Measurements from ENCODE around the gene FLRT2. TPM values are rescaled to one million over a fixed set of nuclear protein-coding genes. Genes with fewer than 3 reads are reported as not detected.

Gene FLRT2
- polyA plus RNA-seq, 2 of the 4 experiments (the other 2 are of a cell fraction): 6.8 to 7.5 TPM

DNA sequence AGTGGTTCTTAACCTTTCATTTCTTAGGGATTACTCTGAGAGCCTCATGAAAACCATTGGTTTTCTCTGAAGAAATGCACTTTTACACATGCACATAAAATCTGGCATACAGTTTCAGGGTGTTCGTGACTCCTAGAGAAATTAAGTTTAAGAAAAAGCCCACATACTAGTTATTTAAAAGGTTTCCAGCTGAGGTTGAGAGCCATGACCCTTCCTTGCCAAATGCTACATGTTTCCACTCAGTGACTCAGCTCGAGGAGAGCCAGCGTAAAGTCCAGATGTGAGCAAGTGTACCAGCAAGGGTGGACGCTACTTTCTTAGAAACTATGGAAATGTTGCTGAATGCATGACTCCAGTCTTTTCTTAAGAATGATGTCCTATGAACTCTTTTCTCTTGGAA is 42.7 kb upstream of the FLRT2 start:
- CTCF ChIA-PET: no interaction called here
- Histone ChIP-seq H3K9me3 (no peaks in the 10 kb centered on the region), H3K4me1 (peaks cover 15% of the 10 kb centered on the region; the same call in 2 of the 3 replicates), H3K4me2 (no peak overlapping the region), H3K27ac (no peak overlapping the region), H3K4me3 (no peak overlapping the region)
- POLR2A ChIA-PET: no interaction called here
- 83% methylated on average over 4 of the region's 4 CpGs for WGBS (ENCODE audit: missing lambda C conversion rate)
- no peak for DNase-seq (ENCODE audit: low read depth in 1 of 2, low spot score in 1 of 2)
- no peak for ATAC-seq
- TF ChIP-seq, protein P1, sequence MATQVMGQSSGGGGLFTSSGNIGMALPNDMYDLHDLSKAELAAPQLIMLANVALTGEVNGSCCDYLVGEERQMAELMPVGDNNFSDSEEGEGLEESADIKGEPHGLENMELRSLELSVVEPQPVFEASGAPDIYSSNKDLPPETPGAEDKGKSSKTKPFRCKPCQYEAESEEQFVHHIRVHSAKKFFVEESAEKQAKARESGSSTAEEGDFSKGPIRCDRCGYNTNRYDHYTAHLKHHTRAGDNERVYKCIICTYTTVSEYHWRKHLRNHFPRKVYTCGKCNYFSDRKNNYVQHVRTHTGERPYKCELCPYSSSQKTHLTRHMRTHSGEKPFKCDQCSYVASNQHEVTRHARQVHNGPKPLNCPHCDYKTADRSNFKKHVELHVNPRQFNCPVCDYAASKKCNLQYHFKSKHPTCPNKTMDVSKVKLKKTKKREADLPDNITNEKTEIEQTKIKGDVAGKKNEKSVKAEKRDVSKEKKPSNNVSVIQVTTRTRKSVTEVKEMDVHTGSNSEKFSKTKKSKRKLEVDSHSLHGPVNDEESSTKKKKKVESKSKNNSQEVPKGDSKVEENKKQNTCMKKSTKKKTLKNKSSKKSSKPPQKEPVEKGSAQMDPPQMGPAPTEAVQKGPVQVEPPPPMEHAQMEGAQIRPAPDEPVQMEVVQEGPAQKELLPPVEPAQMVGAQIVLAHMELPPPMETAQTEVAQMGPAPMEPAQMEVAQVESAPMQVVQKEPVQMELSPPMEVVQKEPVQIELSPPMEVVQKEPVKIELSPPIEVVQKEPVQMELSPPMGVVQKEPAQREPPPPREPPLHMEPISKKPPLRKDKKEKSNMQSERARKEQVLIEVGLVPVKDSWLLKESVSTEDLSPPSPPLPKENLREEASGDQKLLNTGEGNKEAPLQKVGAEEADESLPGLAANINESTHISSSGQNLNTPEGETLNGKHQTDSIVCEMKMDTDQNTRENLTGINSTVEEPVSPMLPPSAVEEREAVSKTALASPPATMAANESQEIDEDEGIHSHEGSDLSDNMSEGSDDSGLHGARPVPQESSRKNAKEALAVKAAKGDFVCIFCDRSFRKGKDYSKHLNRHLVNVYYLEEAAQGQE (IDR thresholded peaks at IDR 0.05): no peak
- TF ChIP-seq, protein P2, sequence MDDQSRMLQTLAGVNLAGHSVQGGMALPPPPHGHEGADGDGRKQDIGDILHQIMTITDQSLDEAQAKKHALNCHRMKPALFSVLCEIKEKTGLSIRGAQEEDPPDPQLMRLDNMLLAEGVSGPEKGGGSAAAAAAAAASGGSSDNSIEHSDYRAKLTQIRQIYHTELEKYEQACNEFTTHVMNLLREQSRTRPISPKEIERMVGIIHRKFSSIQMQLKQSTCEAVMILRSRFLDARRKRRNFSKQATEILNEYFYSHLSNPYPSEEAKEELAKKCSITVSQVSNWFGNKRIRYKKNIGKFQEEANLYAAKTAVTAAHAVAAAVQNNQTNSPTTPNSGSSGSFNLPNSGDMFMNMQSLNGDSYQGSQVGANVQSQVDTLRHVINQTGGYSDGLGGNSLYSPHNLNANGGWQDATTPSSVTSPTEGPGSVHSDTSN (IDR thresholded peaks at IDR 0.05): no peak
- no peak for TF ChIP-seq HOXA7 (CRISPR knock-in tag; IDR thresholded peaks at IDR 0.05)
- TF ChIP-seq, protein P3, sequence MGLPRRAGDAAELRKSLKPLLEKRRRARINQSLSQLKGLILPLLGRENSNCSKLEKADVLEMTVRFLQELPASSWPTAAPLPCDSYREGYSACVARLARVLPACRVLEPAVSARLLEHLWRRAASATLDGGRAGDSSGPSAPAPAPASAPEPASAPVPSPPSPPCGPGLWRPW (IDR thresholded peaks at IDR 0.05): no peak
- TF ChIP-seq POLR2A (IDR thresholded peaks at IDR 0.05; ENCODE audit: low read length): no peak
- TF ChIP-seq HDAC2 (IDR thresholded peaks at IDR 0.05): no peak
- TF ChIP-seq ZFP36 (IDR thresholded peaks at IDR 0.05; ENCODE audit: borderline replicate concordance, partially characterized antibody): no peak
- TF ChIP-seq, protein P4, sequence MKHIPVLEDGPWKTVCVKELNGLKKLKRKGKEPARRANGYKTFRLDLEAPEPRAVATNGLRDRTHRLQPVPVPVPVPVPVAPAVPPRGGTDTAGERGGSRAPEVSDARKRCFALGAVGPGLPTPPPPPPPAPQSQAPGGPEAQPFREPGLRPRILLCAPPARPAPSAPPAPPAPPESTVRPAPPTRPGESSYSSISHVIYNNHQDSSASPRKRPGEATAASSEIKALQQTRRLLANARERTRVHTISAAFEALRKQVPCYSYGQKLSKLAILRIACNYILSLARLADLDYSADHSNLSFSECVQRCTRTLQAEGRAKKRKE (CRISPR knock-in tag; IDR thresholded peaks at IDR 0.05; ENCODE audit: low read depth): no peak
- TF ChIP-seq ZNF302 (CRISPR knock-in tag; IDR thresholded peaks at IDR 0.05): no peak
- TF ChIP-seq, protein P5, sequence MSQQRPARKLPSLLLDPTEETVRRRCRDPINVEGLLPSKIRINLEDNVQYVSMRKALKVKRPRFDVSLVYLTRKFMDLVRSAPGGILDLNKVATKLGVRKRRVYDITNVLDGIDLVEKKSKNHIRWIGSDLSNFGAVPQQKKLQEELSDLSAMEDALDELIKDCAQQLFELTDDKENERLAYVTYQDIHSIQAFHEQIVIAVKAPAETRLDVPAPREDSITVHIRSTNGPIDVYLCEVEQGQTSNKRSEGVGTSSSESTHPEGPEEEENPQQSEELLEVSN (IDR thresholded peaks at IDR 0.05; ENCODE audit: borderline replicate concordance, low read depth): no peak
- TF ChIP-seq MAZ (IDR thresholded peaks at IDR 0.05; ENCODE audit: borderline replicate concordance, low read depth, low read length): no peak
- TF ChIP-seq RFX5 (IDR thresholded peaks at IDR 0.05): no peak
- TF ChIP-seq SMC3 (IDR thresholded peaks at IDR 0.05): no peak
- FAIRE-seq: no peak

DNA sequence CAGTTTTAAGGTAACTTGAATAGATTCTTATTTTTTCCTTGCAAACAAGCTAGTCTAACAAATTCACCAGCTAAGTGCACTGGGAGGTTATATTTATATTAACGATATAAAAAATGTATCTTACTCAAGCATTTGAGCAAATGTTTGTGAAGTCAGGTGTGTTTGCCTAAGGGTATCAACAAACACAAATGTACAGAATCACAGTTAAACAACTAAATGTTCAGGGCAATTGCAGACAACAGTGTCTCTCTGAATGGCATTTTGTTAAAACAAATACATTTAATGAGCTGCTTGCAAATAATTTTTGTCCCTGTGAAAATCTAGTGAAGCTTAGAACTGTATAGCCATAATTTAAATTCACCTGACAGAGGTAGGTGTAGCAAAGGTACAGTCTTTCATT is 28.2 kb upstream of the FLRT2 start:
- DNase-seq (ENCODE audit: low read depth in 1 of 2, low spot score in 1 of 2): no peak
- CTCF ChIA-PET: interaction anchor here (1.4 kb wide), 1 partner anchor 27 kb away, joined by 4 read pairs; the partner anchor contains the start of gene FLRT2
- no peak overlapping the region for H3K4me2 ChIP-seq
- POLR2A ChIA-PET: no interaction called here
- H3K9me3 ChIP-seq: no peaks in the 10 kb centered on the region
- no peak for FAIRE-seq
- no peak for ATAC-seq
- peaks cover 3% of the 10 kb centered on the region; the same call in 1 of the 3 replicates for H3K4me1 ChIP-seq
- H3K4me3 ChIP-seq: no peak overlapping the region
- 13% methylated on average over 1 of the region's 1 CpG for WGBS (ENCODE audit: missing lambda C conversion rate)
- TF ChIP-seq POLR2A (IDR thresholded peaks at IDR 0.05; ENCODE audit: low read length): no peak
- no peak overlapping the region for H3K27ac ChIP-seq

DNA sequence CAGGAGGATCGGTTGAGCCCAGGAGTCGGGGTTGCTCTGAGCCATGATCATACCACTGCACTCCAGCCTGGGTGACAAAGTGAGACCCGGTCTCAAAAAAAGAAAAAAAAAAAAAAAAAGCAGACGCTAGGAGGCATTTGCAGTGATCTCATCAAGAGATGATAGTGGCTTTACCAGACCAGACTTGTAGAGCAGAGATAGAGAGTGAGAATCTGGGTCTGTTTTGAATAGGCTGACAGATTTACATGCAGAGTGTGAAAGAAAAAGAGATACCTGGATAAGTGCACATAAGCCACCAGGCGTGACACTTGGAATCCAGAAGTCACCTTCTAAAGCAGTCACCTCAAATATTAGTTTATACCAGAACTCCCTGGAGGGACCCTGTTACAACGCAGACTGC is 21.1 kb upstream of the FLRT2 start:
- FAIRE-seq (no peak), DNase-seq (ENCODE audit: low read depth in 1 of 2, low spot score in 1 of 2) (no peak), ATAC-seq (no peak)
- ChIA-PET POLR2A (interaction anchor here (1.5 kb wide), 1 partner anchor 37 kb away, joined by 3 read pairs; no protein-coding TSS in a partner anchor), CTCF (interaction anchor here (0.6 kb wide), 1 partner anchor 83 kb away, joined by 3 read pairs; no protein-coding TSS in a partner anchor)
- TF ChIP-seq ESRRA (IDR thresholded peaks at IDR 0.05; ENCODE audit: borderline replicate concordance, low read length): no peak
- WGBS (ENCODE audit: missing lambda C conversion rate): 71% methylated on average over 6 of the region's 6 CpGs
- H3K4me2 ChIP-seq: no peak overlapping the region
- H3K9me3 ChIP-seq: no peaks in the 10 kb centered on the region
- no peaks in the 10 kb centered on the region for H3K4me1 ChIP-seq
- no peak overlapping the region for H3K4me3 ChIP-seq
- H3K27ac ChIP-seq: no peak overlapping the region
